Ascending aorta (tissue), 2 donors: ENCODE data around the gene GGTLC2. TPM values are rescaled to one million over a fixed set of nuclear protein-coding genes. Genes with fewer than 3 reads are reported as not detected.
A peak's percentile ranks its signal among the peaks of the same experiment; 100 is the strongest.

ENCODE experiments used
- DNase-seq, 2 donors: peaks; one replicate each; pipeline ENCODE4 v3.0.0-alpha.2; 2019; ENCODE audit warnings: low spot score in 2 of 2
- H3K27ac ChIP-seq, 2 donors: fragments of 200-600 bp; sonication (generic); one replicate each; pipeline ENCODE4 v1.5.1; 2016 to 2017; ENCODE audit warnings: mild to moderate bottlenecking in 1 of 2
- H3K27me3 ChIP-seq: fragments of 200-600 bp; sonication (generic); one replicate; pipeline ENCODE4 v1.5.1; 2017
- H3K36me3 ChIP-seq, 2 donors: fragments of 200-600 bp; sonication (generic); one replicate each; pipeline ENCODE4 v1.5.1; 2016
- H3K4me1 ChIP-seq, 2 donors: fragments of 200-600 bp; sonication (generic); one replicate each; pipeline ENCODE4 v1.5.1; 2016 to 2017; ENCODE audit warnings: mild to moderate bottlenecking in 1 of 2
- H3K4me3 ChIP-seq, 2 donors: fragments of 200-600 bp; sonication (generic); one replicate each; pipeline ENCODE4 v1.5.1; 2016 to 2017; ENCODE audit warnings: mild to moderate bottlenecking in 1 of 2
- H3K9me3 ChIP-seq, 2 donors: fragments of 200-600 bp; sonication (generic); one replicate each; pipeline ENCODE4 v1.5.1; 2016
- CTCF ChIP-seq, 3 experiments: fragments of 200-600 bp in 2 of 3; fragments of 450-650 bp in 1 of 3; sonication (generic) in 2 of 3; IDR thresholded peaks; one replicate each; pipeline ENCODE4 v1.5.1; 2016 to 2019; ENCODE audit warnings: antibody characterized with exemption in 3 of 3, mild to moderate bottlenecking in 1 of 3, moderate library complexity in 1 of 3
- intact Hi-C: fragments of 100-400 bp; cut with DNase I; formaldehyde crosslinking; loops from one replicate; pipeline ENCODE4 v1.15.1; 2023
- total RNA-seq: library from RNA; depleted of rRNA; stranded (reverse); fragments of >200 nt; gene quantifications from one replicate; pipeline ENCODE4 v1.1.0, GENCODE V29; 2016

GGTLC2 gene
- total RNA-seq, 1 donor from 2014 or later = not detected

GRCh38 chr22:22691716-22692701 is 47.6 kb downstream of the GGTLC2 start:
- no peaks in the 10 kb centered on the region for H3K4me1 ChIP-seq
- H3K4me3 ChIP-seq = no peak overlapping the region
- peak in 1 of 2 donors; percentile 7 for DNase-seq
- H3K36me3 ChIP-seq = no peaks in the 10 kb centered on the region
- no peak for TF ChIP-seq CTCF (IDR thresholded peaks at IDR 0.05)
- H3K27me3 ChIP-seq = no peaks in the 10 kb centered on the region
- intact Hi-C loops = no loop called here
- no peaks in the 10 kb centered on the region for H3K9me3 ChIP-seq
- H3K27ac ChIP-seq = no peak overlapping the region

GRCh38 chr22:22692707-22693530 is 48.5 kb downstream of the GGTLC2 start:
- H3K4me3 ChIP-seq = no peak overlapping the region
- intact Hi-C loops = no loop called here
- no peaks in the 10 kb centered on the region for H3K36me3 ChIP-seq
- no peak overlapping the region for H3K27ac ChIP-seq
- H3K27me3 ChIP-seq = no peaks in the 10 kb centered on the region
- TF ChIP-seq CTCF (IDR thresholded peaks at IDR 0.05) = no peak
- no peaks in the 10 kb centered on the region for H3K4me1 ChIP-seq
- no peaks in the 10 kb centered on the region for H3K9me3 ChIP-seq
- peak in 1 of 2 donors; percentile 61 for DNase-seq

GRCh38 chr22:22693531-22693884 is 49.1 kb downstream of the GGTLC2 start:
- no peaks in the 10 kb centered on the region for H3K36me3 ChIP-seq
- H3K9me3 ChIP-seq = no peaks in the 10 kb centered on the region
- no peak for DNase-seq
- H3K27me3 ChIP-seq = no peaks in the 10 kb centered on the region
- H3K27ac ChIP-seq = no peak overlapping the region
- H3K4me1 ChIP-seq = no peaks in the 10 kb centered on the region
- no peak for TF ChIP-seq CTCF (IDR thresholded peaks at IDR 0.05)
- no peak overlapping the region for H3K4me3 ChIP-seq
- intact Hi-C loops = no loop called here

- Histone ChIP-seq H3K4me1 (no peaks in the 10 kb centered on the region), H3K4me3 (no peak overlapping the region), H3K27me3 (no peaks in the 10 kb centered on the region), H3K27ac (no peak overlapping the region), H3K9me3 (no peaks in the 10 kb centered on the region), H3K36me3 (no peaks in the 10 kb centered on the region)
- no peak for TF ChIP-seq CTCF (IDR thresholded peaks at IDR 0.05)
- DNase-seq = peak in 1 of 2 donors; percentile 16
- intact Hi-C loops = no loop called here
Observed at GRCh38 chr22:22694106-22694505, 49.7 kb downstream of the GGTLC2 start.

GRCh38 chr22:22696104-22696503 is 51.7 kb downstream of the GGTLC2 start:
- Histone ChIP-seq H3K27ac (no peak overlapping the region), H3K4me1 (no peaks in the 10 kb centered on the region), H3K4me3 (no peak overlapping the region), H3K9me3 (no peaks in the 10 kb centered on the region), H3K27me3 (no peaks in the 10 kb centered on the region), H3K36me3 (no peaks in the 10 kb centered on the region)
- intact Hi-C loops = no loop called here
- peak in 1 of 2 donors; percentile 4 for DNase-seq
- TF ChIP-seq CTCF (IDR thresholded peaks at IDR 0.05) = no peak

Other genes starting within 250 kb of the GGTLC2 start
- gene ZNF280B, start 135.9 kb upstream of the GGTLC2 start, total RNA-seq = not detected
- gene ZNF280A, start 124.3 kb upstream of the GGTLC2 start, total RNA-seq = not detected
- gene PRAME, start 85.3 kb upstream of the GGTLC2 start, total RNA-seq = not detected
- 2.3 TPM for gene IGLL5, start 243.2 kb downstream of the GGTLC2 start, total RNA-seq